ENCODE measurements around the gene PPP1R1C.

The PPP1R1C gene

DNA sequence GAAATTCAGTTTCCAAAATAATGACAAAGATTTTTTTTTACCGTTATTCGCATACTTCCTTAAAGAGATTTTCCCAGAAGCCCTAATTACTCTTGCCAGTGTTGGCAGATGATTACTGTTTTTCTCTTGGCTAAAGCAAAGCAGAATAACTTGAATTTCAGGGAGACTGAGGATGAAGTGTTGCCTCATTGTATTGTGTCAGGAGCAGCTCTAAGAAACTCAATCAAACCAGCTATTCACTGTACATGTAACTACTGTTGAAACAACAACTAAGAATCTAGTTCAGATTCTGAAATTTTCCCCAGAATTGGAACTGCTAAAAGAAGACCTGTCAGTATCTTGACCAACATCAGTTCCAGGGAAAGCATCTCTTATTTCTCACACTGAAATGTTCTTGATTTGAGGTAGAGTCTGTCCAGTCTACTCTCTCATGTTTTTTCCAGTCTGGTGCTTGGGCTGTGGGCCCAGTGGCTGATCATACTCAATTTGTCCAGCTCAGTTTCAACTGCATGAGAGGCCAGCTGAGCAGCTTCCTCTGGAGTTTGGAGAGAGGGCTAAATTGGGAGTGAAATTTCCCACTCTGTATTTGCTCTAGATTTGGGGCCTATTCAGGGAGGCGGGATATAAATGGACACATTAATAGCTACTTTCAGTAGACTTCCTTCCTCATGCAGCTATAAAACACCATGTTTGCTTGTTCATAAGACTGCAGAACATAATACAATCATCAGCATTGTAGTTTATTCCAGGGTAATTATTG lies 78.5 kb downstream of the PPP1R1C start:
- no peak for ATAC-seq (replicated peaks; ENCODE audit: extremely low read depth, poor library complexity, severe bottlenecking)
- DNase-seq (ENCODE audit: low spot score in 2 of 2), result no peak
- H3K27ac Mint-ChIP-seq (ENCODE audit: low read depth), result no peak overlapping the region
- H3K9me3 Mint-ChIP-seq, result no peaks in the 10 kb centered on the region
- no peaks in the 10 kb centered on the region for H3K4me1 Mint-ChIP-seq
- H3K27me3 Mint-ChIP-seq, result peaks cover 7% of the 10 kb centered on the region
- H3K4me3 Mint-ChIP-seq, result no peak overlapping the region
- no peaks in the 10 kb centered on the region for H3K36me3 Mint-ChIP-seq (ENCODE audit: insufficient read depth)

DNA sequence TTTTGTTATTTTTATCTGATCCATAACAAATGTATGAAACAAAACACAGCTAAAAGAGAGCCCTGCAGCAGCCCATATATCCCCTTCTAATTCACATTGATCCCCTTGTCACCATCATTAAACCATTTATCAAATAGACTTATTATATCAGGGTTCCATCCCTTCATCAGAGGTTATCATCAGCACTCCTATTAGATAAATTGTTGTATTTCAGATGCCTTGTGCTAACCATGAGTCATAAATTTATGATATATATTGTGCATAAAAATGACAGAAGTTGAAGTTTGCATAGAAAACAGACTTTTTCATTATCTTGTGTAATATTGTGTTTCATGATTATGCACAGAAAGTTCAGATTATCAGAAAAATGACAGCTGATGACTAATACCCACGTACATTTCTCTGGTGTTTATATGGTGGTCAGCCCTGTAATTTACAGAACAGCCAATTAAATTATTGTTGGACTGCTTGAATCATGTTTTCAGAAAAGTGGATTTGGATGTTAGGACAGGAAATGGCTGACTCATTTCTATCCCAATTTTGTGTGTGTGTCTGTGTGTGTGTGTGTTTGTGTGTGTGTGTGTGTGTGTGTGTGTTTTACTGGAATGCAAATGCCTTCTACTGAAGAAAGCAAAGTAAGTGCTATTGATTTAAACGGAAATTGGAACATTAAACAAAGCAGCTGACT lies 80.9 kb downstream of the PPP1R1C start:
- Mint-ChIP-seq H3K4me3 (no peak overlapping the region), H3K27ac (ENCODE audit: low read depth) (no peak overlapping the region), H3K4me1 (no peaks in the 10 kb centered on the region), H3K36me3 (ENCODE audit: insufficient read depth) (no peaks in the 10 kb centered on the region), H3K9me3 (no peaks in the 10 kb centered on the region), H3K27me3 (peaks cover 13% of the 10 kb centered on the region)
- no peak for ATAC-seq (replicated peaks; ENCODE audit: extremely low read depth, poor library complexity, severe bottlenecking)
- DNase-seq (ENCODE audit: low spot score in 2 of 2), result no peak

DNA sequence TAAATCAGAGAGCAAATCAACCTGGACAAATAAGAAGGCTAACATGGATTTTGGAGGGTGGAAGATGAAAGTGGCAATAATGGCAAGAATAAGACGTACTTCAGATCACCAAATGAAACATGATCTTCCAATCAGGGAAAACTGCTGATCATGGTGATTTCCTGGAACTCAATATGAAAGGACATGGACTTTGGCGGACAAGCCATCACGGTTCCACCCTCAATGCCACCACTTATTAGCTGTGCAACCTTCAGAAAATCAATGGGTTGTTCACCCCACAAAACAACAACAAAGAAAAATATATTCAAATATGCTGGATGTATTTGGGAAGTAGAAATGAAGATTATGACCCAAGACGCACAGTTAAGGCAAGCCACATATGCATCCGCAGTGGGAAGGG lies 81.7 kb downstream of the PPP1R1C start:
- Mint-ChIP-seq H3K4me3 (no peak overlapping the region), H3K27ac (ENCODE audit: low read depth) (no peak overlapping the region), H3K36me3 (ENCODE audit: insufficient read depth) (no peaks in the 10 kb centered on the region), H3K9me3 (no peaks in the 10 kb centered on the region), H3K4me1 (no peaks in the 10 kb centered on the region), H3K27me3 (peaks cover 13% of the 10 kb centered on the region)
- ATAC-seq (replicated peaks; ENCODE audit: extremely low read depth, poor library complexity, severe bottlenecking), result no peak
- DNase-seq (ENCODE audit: low spot score in 2 of 2), result no peak

DNA sequence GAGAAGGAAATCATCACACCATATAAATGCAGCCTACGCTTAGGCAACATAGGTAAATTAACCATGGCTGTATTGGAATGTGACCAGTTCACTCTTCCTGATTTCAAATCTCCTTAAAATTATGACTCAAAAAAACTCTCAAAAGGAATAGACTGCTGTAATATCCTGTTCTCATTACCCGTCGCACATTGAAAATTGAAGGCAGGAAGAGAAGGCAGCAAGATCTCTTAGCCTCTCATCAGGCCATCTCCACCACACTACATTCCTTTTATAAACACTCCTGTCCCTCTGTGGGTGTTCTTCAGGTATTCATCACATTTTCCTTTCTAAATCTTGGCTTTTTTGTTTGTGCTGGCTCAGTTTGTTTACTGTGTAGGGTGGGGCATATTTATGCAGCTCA lies 83.2 kb downstream of the PPP1R1C start:
- Mint-ChIP-seq H3K36me3 (ENCODE audit: insufficient read depth) (no peaks in the 10 kb centered on the region), H3K4me3 (no peak overlapping the region), H3K27me3 (peaks cover 25% of the 10 kb centered on the region), H3K4me1 (no peaks in the 10 kb centered on the region), H3K9me3 (no peaks in the 10 kb centered on the region), H3K27ac (ENCODE audit: low read depth) (no peak overlapping the region)
- ATAC-seq (replicated peaks; ENCODE audit: extremely low read depth, poor library complexity, severe bottlenecking), result no peak
- DNase-seq (ENCODE audit: low spot score in 2 of 2), result no peak

DNA sequence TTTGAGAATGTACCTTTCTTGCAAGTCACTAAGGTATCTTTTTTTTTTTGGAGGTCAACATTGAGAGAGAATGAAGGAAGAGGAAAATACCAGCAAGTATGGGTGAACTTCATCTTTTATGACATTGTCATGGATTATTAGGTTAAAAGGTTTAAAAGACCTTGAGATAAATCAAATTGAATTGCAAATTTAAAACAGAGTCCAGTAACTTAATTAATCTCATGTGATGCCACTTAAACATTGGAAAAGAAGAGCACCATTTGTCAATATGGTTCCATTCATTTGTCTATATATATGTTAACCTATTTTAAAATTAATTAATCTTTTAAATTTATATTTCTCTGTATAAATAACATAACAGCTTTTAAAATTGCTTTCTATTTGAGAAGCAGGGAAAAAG lies 83.8 kb downstream of the PPP1R1C start:
- ATAC-seq (replicated peaks; ENCODE audit: extremely low read depth, poor library complexity, severe bottlenecking) (no peak), DNase-seq (ENCODE audit: low spot score in 2 of 2) (no peak)
- H3K36me3 Mint-ChIP-seq (ENCODE audit: insufficient read depth), result no peaks in the 10 kb centered on the region
- H3K27ac Mint-ChIP-seq (ENCODE audit: low read depth), result no peak overlapping the region
- H3K4me1 Mint-ChIP-seq, result no peaks in the 10 kb centered on the region
- no peak overlapping the region for H3K4me3 Mint-ChIP-seq
- H3K27me3 Mint-ChIP-seq, result peaks cover 25% of the 10 kb centered on the region
- H3K9me3 Mint-ChIP-seq, result no peaks in the 10 kb centered on the region

DNA sequence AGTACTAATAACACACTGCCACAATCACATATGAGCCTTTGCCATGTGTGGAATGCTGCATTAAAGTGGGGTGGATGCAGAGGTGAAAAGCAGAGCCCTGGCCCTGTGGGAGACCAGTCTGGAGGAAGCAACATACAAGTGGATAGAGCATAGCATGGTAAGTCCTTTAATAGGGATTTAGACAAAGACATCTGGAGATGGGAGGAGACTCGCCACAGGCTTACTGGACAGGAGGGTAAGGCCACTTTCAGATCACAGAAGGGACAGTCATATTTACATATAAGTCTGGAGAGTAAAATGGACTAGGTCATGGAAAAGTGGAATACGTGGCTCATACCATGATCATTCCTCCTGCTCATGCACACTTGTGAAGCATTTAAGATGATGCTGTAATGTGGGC lies 84.3 kb downstream of the PPP1R1C start:
- Mint-ChIP-seq H3K9me3 (no peaks in the 10 kb centered on the region), H3K36me3 (ENCODE audit: insufficient read depth) (no peaks in the 10 kb centered on the region), H3K27me3 (peaks cover 25% of the 10 kb centered on the region), H3K4me1 (no peaks in the 10 kb centered on the region), H3K27ac (ENCODE audit: low read depth) (no peak overlapping the region), H3K4me3 (no peak overlapping the region)
- no peak for DNase-seq (ENCODE audit: low spot score in 2 of 2)
- no peak for ATAC-seq (replicated peaks; ENCODE audit: extremely low read depth, poor library complexity, severe bottlenecking)

DNA sequence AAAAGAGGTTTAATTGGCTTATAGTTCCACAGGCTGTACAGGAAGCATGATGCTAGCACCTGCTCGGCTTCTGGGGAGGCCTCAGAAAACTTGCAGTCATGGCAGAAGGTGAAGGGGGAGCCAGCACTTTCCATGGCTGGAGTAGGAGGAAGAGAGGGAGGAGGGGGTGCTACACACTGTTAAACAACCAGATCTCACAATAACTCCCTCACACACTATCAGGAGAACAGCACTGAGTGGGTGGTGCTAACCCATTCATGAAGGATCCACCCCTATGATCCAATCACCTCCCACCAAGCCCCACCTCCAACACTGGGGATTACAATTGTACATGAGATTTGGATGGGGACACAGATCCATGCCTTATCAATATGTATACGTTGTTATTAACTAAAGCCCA lies 85.1 kb downstream of the PPP1R1C start:
- H3K27me3 Mint-ChIP-seq, result peaks cover 25% of the 10 kb centered on the region
- no peak overlapping the region for H3K4me3 Mint-ChIP-seq
- H3K36me3 Mint-ChIP-seq (ENCODE audit: insufficient read depth), result no peaks in the 10 kb centered on the region
- no peak overlapping the region for H3K27ac Mint-ChIP-seq (ENCODE audit: low read depth)
- DNase-seq (ENCODE audit: low spot score in 2 of 2) (no peak), ATAC-seq (replicated peaks; ENCODE audit: extremely low read depth, poor library complexity, severe bottlenecking) (no peak)
- no peaks in the 10 kb centered on the region for H3K9me3 Mint-ChIP-seq
- H3K4me1 Mint-ChIP-seq, result no peaks in the 10 kb centered on the region

DNA sequence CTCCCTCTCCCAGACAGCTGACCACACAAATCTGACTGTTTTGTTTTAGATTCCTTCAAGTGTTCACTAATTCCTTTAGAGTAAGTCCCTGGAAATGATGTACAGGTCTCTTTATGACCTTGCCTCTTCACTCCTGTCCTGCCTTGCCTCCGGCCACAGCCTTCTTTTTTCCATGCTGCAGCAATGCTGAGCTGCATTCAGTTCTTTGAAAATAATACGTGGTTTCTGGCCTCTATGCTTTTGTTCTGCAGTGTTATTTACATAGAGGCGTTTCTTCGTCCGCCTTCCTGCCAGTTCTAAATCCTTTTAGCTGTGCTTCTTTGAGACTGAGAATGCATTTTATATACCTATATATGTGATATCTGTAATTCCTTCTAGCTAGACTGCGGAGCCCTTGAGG lies 87.2 kb downstream of the PPP1R1C start:
- DNase-seq (ENCODE audit: low spot score in 2 of 2) (no peak), ATAC-seq (replicated peaks; ENCODE audit: extremely low read depth, poor library complexity, severe bottlenecking) (no peak)
- Mint-ChIP-seq H3K27ac (ENCODE audit: low read depth) (no peak overlapping the region), H3K4me3 (no peak overlapping the region), H3K27me3 (peaks cover 25% of the 10 kb centered on the region), H3K9me3 (no peaks in the 10 kb centered on the region), H3K36me3 (ENCODE audit: insufficient read depth) (no peaks in the 10 kb centered on the region), H3K4me1 (no peaks in the 10 kb centered on the region)

DNA sequence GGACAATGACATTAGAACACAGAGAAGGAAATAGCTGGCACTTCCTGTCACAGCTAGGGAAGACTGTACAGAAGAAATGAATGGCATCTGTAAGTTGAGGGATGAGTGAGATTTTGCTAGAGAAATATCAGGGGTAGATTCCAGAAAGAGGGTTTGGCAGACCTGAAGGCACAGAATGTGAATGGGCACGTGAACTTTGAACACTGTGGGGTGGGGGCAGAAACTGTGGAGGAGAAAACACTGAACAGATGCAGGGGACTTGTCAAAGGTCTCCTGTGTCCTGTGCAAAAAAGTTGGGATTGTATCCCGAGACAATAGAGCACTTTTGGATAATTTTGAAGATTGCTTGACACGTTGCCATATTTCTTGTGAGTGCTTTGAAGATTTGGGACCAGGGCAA lies 88.0 kb downstream of the PPP1R1C start:
- H3K4me1 Mint-ChIP-seq, result no peaks in the 10 kb centered on the region
- H3K9me3 Mint-ChIP-seq, result no peaks in the 10 kb centered on the region
- ATAC-seq (replicated peaks; ENCODE audit: extremely low read depth, poor library complexity, severe bottlenecking) (no peak), DNase-seq (ENCODE audit: low spot score in 2 of 2) (no peak)
- H3K4me3 Mint-ChIP-seq, result no peak overlapping the region
- peaks cover 23% of the 10 kb centered on the region for H3K27me3 Mint-ChIP-seq
- H3K27ac Mint-ChIP-seq (ENCODE audit: low read depth), result no peak overlapping the region
- no peaks in the 10 kb centered on the region for H3K36me3 Mint-ChIP-seq (ENCODE audit: insufficient read depth)

DNA sequence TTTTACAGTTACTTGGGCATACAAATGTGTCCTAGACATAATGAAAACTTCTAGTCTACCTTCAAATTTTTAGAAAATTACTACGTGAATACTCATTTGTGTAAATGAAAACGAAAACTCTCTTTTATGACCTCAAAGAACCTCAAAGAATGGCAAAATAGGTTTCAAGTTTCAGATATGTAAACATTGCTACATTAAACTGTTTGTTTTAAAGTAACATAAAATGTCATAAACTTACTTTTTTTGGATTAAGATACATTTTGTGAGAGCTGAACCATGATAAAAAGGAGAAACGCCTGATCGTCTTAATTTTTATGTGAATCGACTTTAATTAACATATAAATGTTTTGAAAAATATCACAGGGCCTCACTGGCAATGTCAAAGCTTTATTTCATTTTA lies 91.4 kb downstream of the PPP1R1C start:
- Mint-ChIP-seq H3K36me3 (ENCODE audit: insufficient read depth) (no peaks in the 10 kb centered on the region), H3K27ac (ENCODE audit: low read depth) (no peak overlapping the region), H3K27me3 (peaks cover 21% of the 10 kb centered on the region), H3K4me1 (no peaks in the 10 kb centered on the region), H3K4me3 (no peak overlapping the region), H3K9me3 (no peaks in the 10 kb centered on the region)
- ATAC-seq (replicated peaks; ENCODE audit: extremely low read depth, poor library complexity, severe bottlenecking) (no peak), DNase-seq (ENCODE audit: low spot score in 2 of 2) (no peak)

DNA sequence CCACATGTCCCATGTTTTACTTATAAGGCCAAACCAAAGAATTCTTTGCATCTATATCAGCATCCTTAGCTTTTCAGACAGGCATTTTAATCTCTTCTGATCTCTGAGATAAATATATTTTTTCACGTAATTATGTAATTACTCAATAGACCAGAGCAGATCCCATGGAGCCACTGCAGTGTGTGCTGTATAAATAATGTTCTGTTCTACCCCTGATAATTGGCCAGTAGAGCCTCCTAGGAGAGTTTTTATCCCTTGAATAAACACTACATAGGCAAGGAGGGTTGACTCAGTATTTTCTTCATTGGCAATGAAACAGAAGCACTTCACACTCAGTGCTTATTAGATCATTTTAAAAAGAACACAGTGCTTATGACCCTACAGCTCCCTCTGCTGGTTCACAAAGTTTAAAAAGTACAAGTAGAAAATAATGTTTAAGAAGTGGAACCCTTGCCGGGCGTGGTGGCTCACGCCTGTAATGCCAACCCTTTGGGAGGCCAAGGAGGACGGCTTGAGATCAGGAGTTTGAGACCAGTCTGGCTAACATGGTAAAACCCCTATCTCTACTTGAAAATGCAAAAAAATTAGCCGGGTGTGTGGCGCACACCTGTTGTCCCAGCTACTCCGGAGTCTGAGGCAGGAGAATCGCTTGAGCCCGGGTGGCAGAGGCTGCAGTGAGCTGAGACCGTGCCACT lies 91.9 kb downstream of the PPP1R1C start:
- peaks cover 19% of the 10 kb centered on the region for H3K27me3 Mint-ChIP-seq
- H3K9me3 Mint-ChIP-seq, result no peaks in the 10 kb centered on the region
- H3K27ac Mint-ChIP-seq (ENCODE audit: low read depth), result no peak overlapping the region
- no peak overlapping the region for H3K4me3 Mint-ChIP-seq
- no peaks in the 10 kb centered on the region for H3K36me3 Mint-ChIP-seq (ENCODE audit: insufficient read depth)
- no peak for ATAC-seq (replicated peaks; ENCODE audit: extremely low read depth, poor library complexity, severe bottlenecking)
- H3K4me1 Mint-ChIP-seq, result no peaks in the 10 kb centered on the region
- DNase-seq (ENCODE audit: low spot score in 2 of 2), result no peak

DNA sequence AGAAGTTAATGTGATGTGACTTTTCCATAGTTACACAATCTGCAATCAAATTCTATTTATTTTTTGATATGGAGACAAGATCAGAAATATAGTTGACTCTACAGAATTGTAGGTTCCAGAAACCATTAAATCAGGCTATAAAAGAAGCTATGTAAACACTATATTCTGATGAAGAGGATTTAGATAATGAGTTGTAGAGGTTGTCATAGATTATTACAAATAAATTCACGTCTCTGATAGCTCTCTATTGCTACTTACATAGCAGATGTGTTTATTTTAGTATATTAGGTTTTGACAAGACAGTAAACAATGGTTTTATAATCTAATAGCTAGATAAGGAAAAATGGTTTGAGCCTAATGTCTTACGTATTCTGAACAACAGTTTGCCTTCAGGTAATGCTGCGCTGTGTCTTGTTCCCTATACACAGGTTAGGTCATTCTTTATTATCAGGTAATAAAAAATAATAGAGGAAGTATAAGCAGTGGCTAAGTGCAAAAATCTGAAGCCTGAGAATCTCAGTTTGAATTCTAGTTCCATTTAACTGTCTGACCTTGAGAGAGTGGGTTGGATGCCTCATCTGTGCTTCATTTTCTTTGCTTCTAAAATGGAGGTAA lies 93.4 kb downstream of the PPP1R1C start:
- H3K27me3 Mint-ChIP-seq, result peaks cover 9% of the 10 kb centered on the region
- H3K4me3 Mint-ChIP-seq, result no peak overlapping the region
- ATAC-seq (replicated peaks; ENCODE audit: extremely low read depth, poor library complexity, severe bottlenecking), result no peak

More for the DNA sequence above, 93.4 kb downstream of the PPP1R1C start:
- Mint-ChIP-seq H3K27ac (ENCODE audit: low read depth) (no peak overlapping the region), H3K9me3 (no peaks in the 10 kb centered on the region), H3K4me1 (no peaks in the 10 kb centered on the region), H3K36me3 (ENCODE audit: insufficient read depth) (no peaks in the 10 kb centered on the region)
- DNase-seq (ENCODE audit: low spot score in 2 of 2), result no peak
